Panc1 (cell line): ENCODE measurements around the gene TNRC6A.

Experiments used
- REST ChIP-seq, 2 experiments: IDR thresholded peaks; 2 replicates each; pipeline ENCODE4 v1.6.1; 2011 to 2012; ENCODE audit warnings: low read depth in 2 of 2, control low read depth in 1 of 2, low read length in 1 of 2, mild to moderate bottlenecking in 1 of 2, moderate library complexity in 1 of 2; ENCODE audit not compliant: insufficient read depth in 1 of 2
- SIN3A ChIP-seq: IDR thresholded peaks from 2 replicates; pipeline ENCODE4 v1.6.1; 2012; ENCODE audit warnings: low read depth, mild to moderate bottlenecking, low read length, moderate library complexity, borderline replicate concordance; ENCODE audit not compliant: insufficient read depth
- TF ChIP-seq, protein P1 (sequence below): fragments of 450-650 bp; IDR thresholded peaks from 2 replicates; pipeline ENCODE4 v1.5.1; 2017; ENCODE audit warnings: mild to moderate bottlenecking

DNA sequence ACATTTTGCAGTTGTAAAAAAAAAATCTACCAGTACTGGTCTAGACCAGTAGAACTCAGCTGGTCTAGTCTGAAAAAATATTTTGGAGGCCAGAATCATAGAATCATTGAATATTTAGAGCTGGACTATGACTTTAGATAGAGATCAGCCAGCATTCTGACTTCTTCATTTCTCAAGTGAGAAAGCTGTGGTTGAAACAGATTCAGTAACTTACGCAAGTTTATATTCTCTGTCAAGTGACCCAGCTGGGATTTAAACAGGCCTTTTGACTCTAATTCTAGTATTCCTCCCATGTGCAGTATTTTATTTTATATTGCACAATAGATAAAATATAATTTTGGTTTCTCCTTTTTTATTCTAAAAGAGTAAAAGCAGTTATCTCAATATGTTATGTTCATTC, 4.9 kb downstream of the TNRC6A start:
- TF ChIP-seq, protein P1, sequence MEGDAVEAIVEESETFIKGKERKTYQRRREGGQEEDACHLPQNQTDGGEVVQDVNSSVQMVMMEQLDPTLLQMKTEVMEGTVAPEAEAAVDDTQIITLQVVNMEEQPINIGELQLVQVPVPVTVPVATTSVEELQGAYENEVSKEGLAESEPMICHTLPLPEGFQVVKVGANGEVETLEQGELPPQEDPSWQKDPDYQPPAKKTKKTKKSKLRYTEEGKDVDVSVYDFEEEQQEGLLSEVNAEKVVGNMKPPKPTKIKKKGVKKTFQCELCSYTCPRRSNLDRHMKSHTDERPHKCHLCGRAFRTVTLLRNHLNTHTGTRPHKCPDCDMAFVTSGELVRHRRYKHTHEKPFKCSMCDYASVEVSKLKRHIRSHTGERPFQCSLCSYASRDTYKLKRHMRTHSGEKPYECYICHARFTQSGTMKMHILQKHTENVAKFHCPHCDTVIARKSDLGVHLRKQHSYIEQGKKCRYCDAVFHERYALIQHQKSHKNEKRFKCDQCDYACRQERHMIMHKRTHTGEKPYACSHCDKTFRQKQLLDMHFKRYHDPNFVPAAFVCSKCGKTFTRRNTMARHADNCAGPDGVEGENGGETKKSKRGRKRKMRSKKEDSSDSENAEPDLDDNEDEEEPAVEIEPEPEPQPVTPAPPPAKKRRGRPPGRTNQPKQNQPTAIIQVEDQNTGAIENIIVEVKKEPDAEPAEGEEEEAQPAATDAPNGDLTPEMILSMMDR: no peak
- TF ChIP-seq REST (IDR thresholded peaks at IDR 0.05; ENCODE audit: insufficient read depth in 1 of 2, low read depth in 2 of 2, low read length in 1 of 2) (no peak), SIN3A (no peak)
